GM18951 (cell line): Measurements from ENCODE around the gene KANSL3.
"Not testable (repeated sequence)": the region's sequence is repeated elsewhere in the genome, so short reads cannot be mapped to it uniquely, and the experiment has no call there.

Experiments
- POLR2A ChIP-seq: IDR thresholded peaks from 4 replicates; pipeline ENCODE4 v1.6.1; 2011; ENCODE audit warnings: mild to moderate bottlenecking; ENCODE audit not compliant: insufficient read length, insufficient read depth; ENCODE audit errors: extremely low read depth
- in situ Hi-C: fragments of 300-500 bp; cut with MboI; formaldehyde crosslinking; loops from one replicate; pipeline ENCODE4 v1.12.0; 2022; ENCODE audit warnings: low sequenced_read_pairs, mixed read lengths, inconsistent platforms; ENCODE audit not compliant: unreplicated experiment

The KANSL3 gene

GRCh38 chr2:96554293-96555145 lies 83.6 kb downstream of the KANSL3 start:
- peak; percentile 34 for TF ChIP-seq POLR2A
- in situ Hi-C loops = no loop called here

DNA sequence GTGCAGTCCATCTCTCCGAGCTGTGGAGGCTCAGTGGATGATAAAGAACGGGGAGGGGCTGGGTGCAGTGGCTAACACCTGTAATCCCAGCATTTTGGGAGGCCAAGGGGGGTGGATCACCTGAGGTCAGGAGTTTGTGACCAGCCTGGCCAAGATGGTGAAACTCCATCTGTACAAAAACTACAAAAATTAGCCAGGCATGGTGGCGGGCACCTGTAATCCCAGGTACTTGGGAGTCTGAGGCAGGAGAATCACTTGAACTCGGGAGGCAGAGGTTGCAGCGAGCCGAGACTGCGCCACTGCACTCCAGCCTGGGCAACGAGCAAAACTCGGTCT lies 84.2 kb downstream of the KANSL3 start:
- in situ Hi-C loops = not testable (repeated sequence)

GRCh38 chr2:96553176-96553956 lies 84.7 kb downstream of the KANSL3 start:
- no peak for TF ChIP-seq POLR2A
- in situ Hi-C loops = no loop called here

GRCh38 chr2:96552315-96553175 lies 85.6 kb downstream of the KANSL3 start:
- in situ Hi-C loops = no loop called here

GRCh38 chr2:96551605-96552314 lies 86.4 kb downstream of the KANSL3 start:
- TF ChIP-seq POLR2A = no peak
- in situ Hi-C loops = no loop called here

More at GRCh38 chr2:96552315-96553175, 85.6 kb downstream of the KANSL3 start:
- TF ChIP-seq POLR2A = no peak

DNA sequence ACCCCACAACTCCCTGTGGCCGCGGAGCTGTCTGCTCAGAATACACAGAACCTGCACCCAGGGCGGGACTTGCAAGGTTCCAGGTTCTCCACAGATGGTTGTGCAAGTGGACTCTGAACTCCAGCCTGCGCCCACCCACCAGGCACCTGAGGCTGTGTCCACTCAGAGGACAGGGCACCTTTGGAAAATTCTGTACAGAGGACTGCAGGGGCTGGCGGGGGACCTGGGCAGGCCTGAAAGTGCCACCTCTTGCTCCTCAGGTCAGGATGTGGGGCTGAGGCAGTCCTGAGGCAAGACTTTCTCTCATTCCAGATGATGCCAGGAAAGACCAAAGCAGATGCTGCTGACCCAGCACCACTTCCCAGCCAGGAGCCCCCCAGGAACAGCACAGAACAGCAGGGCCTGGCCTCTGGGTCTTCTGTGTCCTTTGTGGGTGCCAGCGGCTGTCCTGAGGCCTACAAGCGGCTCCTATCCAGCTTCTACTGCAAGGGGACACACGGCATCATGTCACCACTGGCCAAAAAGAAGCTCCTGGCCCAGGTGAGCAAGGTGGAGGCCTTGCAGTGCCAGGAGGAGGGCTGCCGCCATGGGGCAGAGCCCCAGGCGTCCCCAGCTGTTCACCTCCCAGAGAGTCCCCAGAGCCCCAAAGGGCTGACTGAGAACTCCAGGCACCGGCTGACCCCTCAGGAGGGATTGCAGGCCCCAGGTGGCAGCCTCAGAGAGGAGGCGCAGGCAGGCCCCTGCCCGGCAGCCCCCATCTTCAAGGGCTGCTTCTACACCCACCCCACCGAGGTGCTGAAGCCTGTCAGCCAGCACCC lies 87.1 kb downstream of the KANSL3 start:
- in situ Hi-C loops = no loop called here

DNA sequence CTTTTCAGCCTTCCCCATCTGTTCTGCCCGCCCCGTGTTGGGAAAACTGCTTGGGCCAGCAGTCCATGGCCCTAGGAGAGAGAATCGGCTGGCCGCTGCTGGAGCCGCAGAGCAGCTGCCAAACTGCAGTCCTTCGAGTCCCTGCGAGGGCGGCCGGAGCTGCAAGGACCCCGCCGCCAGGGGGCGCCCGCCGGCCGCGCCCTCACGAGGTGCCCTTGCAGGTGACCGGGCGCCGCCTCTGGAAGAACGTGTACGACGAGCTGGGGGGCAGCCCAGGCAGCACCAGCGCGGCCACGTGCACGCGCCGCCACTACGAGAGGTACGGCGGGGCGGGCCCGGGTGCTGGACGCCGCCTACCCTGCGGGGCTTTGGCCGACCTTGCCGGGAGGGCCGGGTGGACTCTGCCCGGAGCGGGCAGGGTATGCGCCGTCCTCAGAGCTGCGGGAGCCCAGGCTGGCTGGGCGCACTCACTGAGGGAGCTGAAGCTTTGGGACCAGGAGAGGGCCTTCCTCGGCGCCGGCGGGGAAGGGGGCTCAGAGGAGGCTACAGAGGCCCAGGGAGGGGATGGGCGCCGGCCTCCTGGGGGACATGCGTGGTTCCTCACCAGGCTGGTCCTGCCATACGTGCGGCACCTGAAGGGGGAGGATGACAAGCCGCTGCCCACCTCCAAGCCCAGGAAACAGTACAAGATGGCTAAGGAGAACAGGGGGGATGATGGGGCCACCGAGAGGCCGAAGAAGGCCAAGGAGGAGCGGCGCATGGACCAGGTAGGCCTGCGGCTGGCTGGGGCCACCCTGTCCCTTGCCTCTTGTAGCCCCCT lies 87.9 kb downstream of the KANSL3 start:
- no peak for TF ChIP-seq POLR2A
- in situ Hi-C loops = no loop called here

More for the DNA sequence above, 87.1 kb downstream of the KANSL3 start:
- TF ChIP-seq POLR2A = no peak

DNA sequence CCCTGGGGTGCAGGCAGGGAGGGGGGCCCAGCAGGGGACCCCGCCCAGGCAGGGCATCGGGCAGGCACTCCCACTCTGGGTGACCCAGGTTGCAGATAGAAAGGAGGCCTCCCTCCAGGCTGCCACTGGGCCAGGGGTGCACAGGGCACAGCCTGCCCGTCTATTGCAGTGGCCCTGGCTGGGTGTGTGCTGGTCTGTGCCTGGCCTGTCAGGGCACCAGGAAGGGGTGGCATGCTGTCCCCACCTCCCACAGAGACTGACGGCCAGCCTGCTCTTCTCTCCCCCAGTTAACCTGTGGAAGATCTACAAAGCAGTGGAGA lies 88.7 kb downstream of the KANSL3 start:
- in situ Hi-C loops = no loop called here

DNA sequence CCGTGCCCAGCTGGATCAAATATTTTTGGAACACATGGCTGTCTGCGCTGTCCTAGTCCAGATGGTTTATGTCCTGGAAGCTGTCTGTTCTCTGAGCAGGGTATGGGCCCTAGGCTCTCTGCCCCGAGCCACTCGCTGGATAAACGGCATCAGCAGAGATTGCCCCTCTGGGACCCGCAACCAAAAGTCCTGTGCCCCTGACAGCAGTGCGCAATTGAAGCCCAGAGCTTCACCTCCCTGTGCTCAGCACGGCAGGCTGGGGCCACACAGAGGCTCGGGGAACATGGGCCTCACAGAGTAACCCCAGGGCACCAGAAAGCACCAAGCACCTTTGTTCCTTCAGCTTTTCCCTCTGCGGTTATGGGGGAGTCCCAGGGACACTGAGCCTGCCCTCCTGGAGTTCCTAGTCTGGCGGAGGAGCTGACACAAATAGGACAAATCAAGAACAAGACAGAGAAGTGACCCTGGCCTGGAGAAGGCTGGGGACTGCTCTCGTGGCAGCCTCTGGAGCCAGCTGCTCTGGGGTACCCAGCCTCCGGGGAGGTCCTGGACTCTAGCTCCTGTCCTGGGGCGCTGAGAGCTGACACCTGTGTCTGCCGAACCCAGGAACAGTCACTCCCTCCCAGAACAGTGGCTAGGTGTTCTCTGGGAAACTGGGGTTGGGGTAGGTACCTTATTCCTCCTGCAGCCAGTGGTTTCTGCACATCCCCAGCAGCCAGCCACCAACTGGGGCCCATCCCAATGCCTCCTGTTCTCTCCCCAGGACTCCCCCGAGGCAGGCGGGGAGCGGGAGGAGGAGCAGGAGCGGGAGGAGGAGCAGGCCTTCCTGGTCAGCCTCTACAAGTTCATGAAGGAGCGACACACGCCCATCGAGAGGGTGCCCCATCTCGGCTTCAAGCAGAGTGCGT lies 89.3 kb downstream of the KANSL3 start:
- TF ChIP-seq POLR2A = no peak
- in situ Hi-C loops = no loop called here

More for the DNA sequence above, 88.7 kb downstream of the KANSL3 start:
- TF ChIP-seq POLR2A = no peak

GRCh38 chr2:96547731-96548171 lies 90.4 kb downstream of the KANSL3 start:
- no peak for TF ChIP-seq POLR2A
- in situ Hi-C loops = no loop called here
